ENCODE measurements around the gene XKR7.
A peak's percentile ranks its signal among the peaks of the same experiment; 100 is the strongest.
"Not testable (repeated sequence)": the region's sequence is repeated elsewhere in the genome, so short reads cannot be mapped to it uniquely, and the experiment has no call there.

The XKR7 gene, protein sequence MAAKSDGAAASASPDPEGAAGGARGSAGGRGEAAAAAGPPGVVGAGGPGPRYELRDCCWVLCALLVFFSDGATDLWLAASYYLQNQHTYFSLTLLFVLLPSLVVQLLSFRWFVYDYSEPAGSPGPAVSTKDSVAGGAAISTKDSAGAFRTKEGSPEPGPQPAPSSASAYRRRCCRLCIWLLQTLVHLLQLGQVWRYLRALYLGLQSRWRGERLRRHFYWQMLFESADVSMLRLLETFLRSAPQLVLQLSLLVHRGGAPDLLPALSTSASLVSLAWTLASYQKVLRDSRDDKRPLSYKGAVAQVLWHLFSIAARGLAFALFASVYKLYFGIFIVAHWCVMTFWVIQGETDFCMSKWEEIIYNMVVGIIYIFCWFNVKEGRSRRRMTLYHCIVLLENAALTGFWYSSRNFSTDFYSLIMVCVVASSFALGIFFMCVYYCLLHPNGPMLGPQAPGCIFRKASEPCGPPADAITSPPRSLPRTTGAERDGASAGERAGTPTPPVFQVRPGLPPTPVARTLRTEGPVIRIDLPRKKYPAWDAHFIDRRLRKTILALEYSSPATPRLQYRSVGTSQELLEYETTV

DNA sequence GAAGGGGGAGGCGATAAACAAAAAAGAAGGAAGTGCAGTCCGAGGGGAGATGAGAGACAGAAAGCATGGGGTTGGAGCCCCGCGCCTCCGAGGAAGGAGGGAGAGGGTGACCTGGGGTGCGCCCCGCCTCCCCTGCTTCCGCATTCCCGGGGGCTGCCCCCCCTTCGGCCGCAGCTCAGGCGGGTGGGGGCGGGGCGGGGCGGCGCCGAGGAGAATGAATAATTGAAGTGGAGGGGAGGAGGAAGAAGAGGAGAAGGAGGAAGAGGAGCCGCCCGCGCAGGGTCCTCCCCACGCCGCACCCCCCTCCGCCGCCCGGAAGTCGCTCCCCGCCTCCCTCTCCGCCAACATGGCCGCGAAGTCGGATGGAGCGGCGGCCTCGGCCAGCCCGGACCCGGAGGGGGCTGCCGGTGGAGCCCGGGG is at the start of gene XKR7:
Gene XKR7, plus strand, starts transcription at position 322 of the 420 bp plus-strand sequence. Its CDS starts 25 bp downstream, at position 347.
- DNase-seq, result no peak

DNA sequence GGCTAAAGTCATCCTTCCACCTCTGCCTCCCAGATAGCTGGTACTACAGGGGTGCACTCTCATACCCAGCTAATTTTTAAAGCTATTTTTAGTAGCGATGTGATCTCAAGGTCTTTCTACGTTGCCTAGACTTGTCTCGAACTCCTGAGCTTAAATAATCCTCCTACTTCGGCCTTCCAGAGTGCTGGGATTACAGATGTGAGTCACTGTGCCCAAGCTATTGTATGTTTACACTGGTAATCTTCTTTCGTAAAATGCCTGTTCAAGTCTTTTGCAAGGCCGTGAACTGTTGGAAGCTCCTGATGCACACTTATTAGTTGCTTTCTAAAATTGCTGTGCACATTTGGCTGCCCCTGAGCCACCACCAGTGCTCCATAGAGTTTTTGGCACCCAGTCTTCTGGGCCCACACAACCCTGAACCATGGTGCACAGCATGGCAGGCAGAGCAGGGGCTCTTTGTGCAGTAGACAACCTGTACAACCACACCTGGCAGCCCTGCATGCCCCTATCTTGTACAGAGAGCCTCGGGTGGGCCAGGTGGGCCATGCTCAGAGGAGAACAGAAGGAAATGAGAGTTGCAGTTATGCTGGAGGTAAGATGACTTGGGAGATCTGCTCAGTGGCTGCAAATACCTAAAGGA is 49.4 kb upstream of the XKR7 start:
- DNase-seq, result no peak

DNA sequence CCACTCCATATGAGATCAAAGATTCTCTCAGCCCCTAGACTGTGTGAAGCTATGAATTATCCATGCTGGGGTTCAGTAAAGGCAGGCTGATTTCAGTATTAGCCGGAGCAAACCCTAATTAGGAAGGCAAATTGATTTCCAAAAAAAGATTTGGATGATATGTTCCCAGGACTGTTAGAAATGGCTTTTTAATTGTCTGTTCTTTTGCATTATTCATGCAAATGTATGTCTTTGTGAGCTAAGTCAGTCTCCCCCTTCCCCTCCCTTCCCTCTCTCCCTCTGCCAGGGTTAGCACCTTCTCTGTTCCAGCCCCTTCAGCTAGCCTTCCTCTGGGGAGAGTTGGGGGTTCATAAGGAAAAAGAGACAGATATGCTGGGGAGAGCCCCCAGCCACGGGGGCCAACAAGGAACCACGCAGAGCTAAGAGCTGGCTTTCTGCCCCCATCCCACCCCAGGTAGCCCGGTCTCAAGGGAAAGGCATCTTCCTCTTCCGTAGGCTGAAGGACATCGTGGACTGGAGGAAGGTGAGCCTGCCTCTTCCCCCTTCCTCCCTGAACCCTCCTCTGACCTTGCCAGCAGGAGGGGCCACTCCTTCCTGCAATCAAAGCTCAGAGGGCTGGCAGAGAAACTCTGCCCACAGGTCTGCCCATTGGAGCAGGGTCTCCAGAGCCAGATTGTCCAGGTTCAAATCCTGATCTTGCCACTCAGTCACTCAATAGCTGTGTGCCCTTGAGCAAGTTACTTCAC is 48.4 kb upstream of the XKR7 start:
- no peak for DNase-seq

GRCh38 chr20:31920275-31920855 is 47.6 kb upstream of the XKR7 start:
- DNase-seq, result no peak

- not testable (repeated sequence) for DNase-seq
Measured at GRCh38 chr20:31921480-31921879, 46.5 kb upstream of the XKR7 start.

GRCh38 chr20:31922181-31922580 is 45.8 kb upstream of the XKR7 start:
- no peak for DNase-seq

DNA sequence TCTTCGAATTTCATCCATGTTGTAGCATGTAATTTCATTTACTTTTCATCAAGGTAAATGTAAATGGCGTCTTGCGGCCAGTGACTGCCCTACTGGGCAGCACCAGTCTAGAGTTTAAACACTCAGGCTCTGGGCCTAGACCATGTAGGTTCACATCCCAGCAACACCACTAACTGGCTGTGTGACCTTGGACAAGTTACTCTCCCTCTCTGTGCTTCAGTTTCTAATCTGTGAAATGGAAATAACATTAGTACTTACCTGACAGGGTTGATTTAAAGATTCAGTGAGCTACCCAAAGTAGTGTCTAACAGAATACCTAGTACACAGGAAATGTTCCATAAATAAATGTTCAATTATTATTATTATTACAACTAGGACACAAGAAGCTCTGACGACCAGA is 45.4 kb upstream of the XKR7 start:
- DNase-seq, result no peak

- no peak for DNase-seq
Measured at GRCh38 chr20:31923388-31924331, 44.3 kb upstream of the XKR7 start.

GRCh38 chr20:31924561-31924960 is 43.4 kb upstream of the XKR7 start:
- DNase-seq, result no peak

DNA sequence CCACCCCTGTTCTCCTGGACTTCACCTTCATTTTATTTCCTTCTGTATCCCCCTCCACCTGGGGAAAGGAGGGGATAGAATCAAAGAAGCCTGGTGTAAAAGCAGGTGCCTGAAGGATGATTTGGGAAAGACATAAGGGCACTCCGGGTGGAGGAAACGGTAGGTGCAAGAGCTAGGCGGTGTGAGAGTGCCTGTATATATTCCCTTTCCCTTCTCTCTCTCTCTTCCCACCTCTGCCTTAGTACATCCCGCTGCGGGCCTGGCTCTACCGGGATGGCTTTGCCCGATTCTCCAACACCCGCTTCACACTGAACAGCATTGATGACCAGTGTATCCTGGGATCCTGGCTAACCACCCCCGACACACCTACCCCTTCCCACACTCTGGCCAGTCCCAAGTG is 42.3 kb upstream of the XKR7 start:
- no peak for DNase-seq

DNA sequence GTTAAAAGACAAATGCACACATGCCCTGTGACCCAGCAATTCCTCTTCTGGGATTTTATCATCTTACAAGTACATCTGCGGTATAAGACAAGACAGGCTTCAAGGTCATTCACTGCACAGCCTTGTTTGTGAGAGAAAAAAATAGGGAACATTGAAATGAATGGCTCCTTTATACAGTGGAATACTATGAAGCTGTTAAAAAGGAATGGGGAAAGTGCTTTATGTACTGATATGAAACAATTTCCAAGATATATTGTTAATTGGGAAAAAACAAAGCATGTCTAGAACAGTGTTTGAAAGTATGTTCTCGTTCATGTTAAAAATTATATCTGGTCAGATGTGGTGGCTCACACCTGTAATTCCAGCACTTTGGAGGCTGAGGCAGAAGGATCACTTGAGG is 41.5 kb upstream of the XKR7 start:
- no peak for DNase-seq

DNA sequence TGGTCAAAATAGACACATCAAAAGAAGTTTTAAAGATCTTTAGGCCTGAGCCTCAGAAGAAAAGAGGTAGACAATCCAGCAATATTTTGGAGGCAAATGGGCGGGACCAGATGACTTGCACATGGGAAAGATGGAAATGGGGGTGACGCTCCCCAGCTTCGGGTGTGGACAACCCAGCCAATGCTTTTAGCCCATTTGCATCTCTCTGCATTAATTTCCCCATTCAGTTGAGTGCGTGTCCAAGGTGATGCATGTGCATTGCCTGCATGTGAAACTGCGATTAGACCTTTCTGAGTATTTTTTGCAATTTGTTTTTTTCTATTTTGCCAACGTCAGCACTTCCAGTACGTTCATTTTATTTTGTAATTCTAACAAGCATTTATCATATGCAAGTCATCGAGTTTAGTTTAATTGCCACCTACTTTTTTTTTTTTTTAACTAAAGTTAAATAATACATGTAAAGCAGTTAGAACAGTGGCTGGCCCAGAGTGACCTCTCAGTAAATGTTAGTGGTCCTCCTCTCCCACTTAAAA is 40.3 kb upstream of the XKR7 start:
- no peak for DNase-seq

- not testable (repeated sequence) for DNase-seq
Measured at GRCh38 chr20:31929631-31930030, 38.3 kb upstream of the XKR7 start.

GRCh38 chr20:31930779-31931178 is 37.2 kb upstream of the XKR7 start:
- no peak for DNase-seq

DNA sequence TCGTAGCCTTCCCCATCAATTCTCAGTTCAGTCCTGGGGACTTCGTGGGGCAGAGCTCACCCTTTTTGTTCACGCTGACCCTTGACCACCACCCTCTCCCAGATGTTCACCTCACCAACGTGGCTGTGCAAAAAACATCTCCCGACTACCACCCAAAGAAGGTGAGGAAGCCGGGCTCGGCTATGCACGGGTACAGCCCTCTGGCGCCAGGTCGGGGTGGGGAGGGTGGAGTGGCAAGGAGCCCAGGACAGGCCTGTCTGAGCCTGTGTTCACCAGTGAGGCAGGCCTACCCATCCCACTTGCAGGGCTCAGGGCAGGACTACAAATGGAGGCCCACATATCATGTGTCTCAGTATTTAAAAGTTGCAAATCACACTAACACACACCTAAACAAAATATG is 34.3 kb upstream of the XKR7 start:
- no peak for DNase-seq

GRCh38 chr20:31934491-31934890 is 33.5 kb upstream of the XKR7 start:
- no peak for DNase-seq

- DNase-seq, result no peak
Measured at GRCh38 chr20:31934968-31935764, 32.8 kb upstream of the XKR7 start.

DNA sequence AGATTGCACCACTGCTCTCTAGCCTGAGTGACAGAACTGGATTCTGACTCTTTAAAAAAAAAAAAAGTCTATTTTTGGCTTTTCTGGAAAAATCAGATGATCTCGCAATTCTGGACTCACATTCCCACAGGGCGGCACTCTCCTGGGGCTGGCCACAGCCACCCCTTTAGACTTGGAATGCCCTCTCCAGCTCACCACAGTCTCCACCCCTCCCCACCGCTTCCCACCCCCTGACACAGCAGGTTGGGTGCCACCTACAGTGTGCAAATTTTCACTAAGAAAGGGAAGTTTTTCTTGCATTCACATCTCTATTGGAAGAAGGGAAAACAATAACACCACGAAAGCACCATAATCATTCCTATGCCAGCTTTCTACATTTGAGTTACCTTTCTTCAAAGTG is 31.5 kb upstream of the XKR7 start:
- DNase-seq, result no peak

DNA sequence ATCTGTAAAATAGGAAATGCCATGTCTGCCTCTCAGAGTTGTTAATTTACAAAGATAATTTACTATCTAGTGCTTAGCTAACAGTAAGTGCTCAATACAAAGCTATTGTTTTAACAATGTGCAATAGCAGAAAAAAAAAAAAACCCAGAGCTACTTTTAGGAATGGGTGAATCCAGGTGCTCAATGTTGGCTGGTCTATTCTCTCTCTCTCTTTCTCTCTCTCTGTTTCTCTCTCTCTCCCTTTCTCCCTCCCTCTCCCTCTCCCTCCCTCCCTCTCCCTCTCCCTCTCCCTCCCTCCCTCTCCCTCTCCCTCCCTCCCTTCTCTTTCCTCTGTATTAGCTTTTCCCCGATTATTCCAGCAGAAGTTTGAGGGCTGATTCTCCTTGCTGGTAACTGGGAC is 30.1 kb upstream of the XKR7 start:
- DNase-seq, result no peak

- DNase-seq, result peak; percentile 93
Measured at GRCh38 chr20:31939661-31940060, 28.3 kb upstream of the XKR7 start.

GRCh38 chr20:31943052-31943471 is 24.9 kb upstream of the XKR7 start:
- peak; percentile 95 for DNase-seq

Data from NCI-H446 treated with DMSO at 0.1 percent for 48 hours (cell line).